ENCODE data around the gene GJA3. TPM values are rescaled to one million over a fixed set of nuclear protein-coding genes. Genes with fewer than 3 reads are reported as not detected.

Gene GJA3
- total and polyA plus RNA-seq, 7 donors: 0.01 to 0.06 TPM; not detected in 5

GRCh38 chr13:20185366-20186056, 24.7 kb upstream of the GJA3 start:
- DNase-seq (no peak), ATAC-seq (no peak)
- Histone ChIP-seq H3K4me3 (no peak overlapping the region), H3K27me3 (ENCODE audit: insufficient read depth in 3 of 3, low read length in 2 of 3) (peaks cover 0 to 22% (median 2%) of the 10 kb centered on the region in 3 donors), H3K36me3 (ENCODE audit: insufficient read depth in 1 of 2, low read depth in 1 of 2) (no peaks in the 10 kb centered on the region), H3K9me3 (no peaks in the 10 kb centered on the region), H3K27ac (no peak overlapping the region), H3K4me1 (no peaks in the 10 kb centered on the region)
- TF ChIP-seq CTCF (IDR thresholded peaks at IDR 0.05): no peak
- intact Hi-C loops (cut with DNase I): no loop called here
- 65 to 77% (median 69%) methylated on average over 12 of the region's 12 CpGs for WGBS, 3 donors

- intact Hi-C loops (cut with DNase I): no loop called here
- DNase-seq (no peak), ATAC-seq (peak; percentile 73 to 88 (median 88))
- H3K36me3 ChIP-seq (ENCODE audit: insufficient read depth in 1 of 2, low read depth in 1 of 2): no peaks in the 10 kb centered on the region
- H3K27ac ChIP-seq: no peak overlapping the region
- no peaks in the 10 kb centered on the region for H3K9me3 ChIP-seq
- no peak overlapping the region for H3K4me3 ChIP-seq
- TF ChIP-seq CTCF (IDR thresholded peaks at IDR 0.05): peak; percentile 83
- H3K27me3 ChIP-seq (ENCODE audit: insufficient read depth in 3 of 3, low read length in 2 of 3): peaks cover 0 to 50% (median 6%) of the 10 kb centered on the region in 3 donors
- H3K4me1 ChIP-seq: no peaks in the 10 kb centered on the region
- 25 to 27% (median 25%) methylated on average over 5 of the region's 5 CpGs for whole genome bisulfite sequencing, 3 donors
Measured at GRCh38 chr13:20182231-20182846, 21.5 kb upstream of the GJA3 start.

GRCh38 chr13:20181188-20181587, 20.3 kb upstream of the GJA3 start:
- Histone ChIP-seq H3K27ac (no peak overlapping the region), H3K4me1 (no peaks in the 10 kb centered on the region), H3K36me3 (ENCODE audit: insufficient read depth in 1 of 2, low read depth in 1 of 2) (no peaks in the 10 kb centered on the region), H3K27me3 (ENCODE audit: insufficient read depth in 3 of 3, low read length in 2 of 3) (peaks cover 0 to 57% (median 10%) of the 10 kb centered on the region in 3 donors), H3K4me3 (no peak overlapping the region), H3K9me3 (no peaks in the 10 kb centered on the region)
- intact Hi-C loops (cut with DNase I): no loop called here
- 59 to 64% (median 64%) methylated on average over 3 of the region's 3 CpGs for WGBS, 3 donors
- DNase-seq (no peak), ATAC-seq (no peak)
- no peak for TF ChIP-seq CTCF (IDR thresholded peaks at IDR 0.05)

GRCh38 chr13:20178156-20178555, 17.3 kb upstream of the GJA3 start:
- 70 to 82% (median 78%) methylated on average over 5 of the region's 5 CpGs for WGBS, 3 donors
- Histone ChIP-seq H3K4me3 (no peak overlapping the region), H3K9me3 (no peaks in the 10 kb centered on the region), H3K36me3 (ENCODE audit: insufficient read depth in 1 of 2, low read depth in 1 of 2) (no peaks in the 10 kb centered on the region), H3K27me3 (ENCODE audit: insufficient read depth in 3 of 3, low read length in 2 of 3) (peaks cover 0 to 74% (median 17%) of the 10 kb centered on the region in 3 donors), H3K4me1 (no peaks in the 10 kb centered on the region), H3K27ac (no peak overlapping the region)
- TF ChIP-seq CTCF (IDR thresholded peaks at IDR 0.05): no peak
- ATAC-seq (no peak), DNase-seq (no peak)
- intact Hi-C loops (cut with DNase I): loop anchor here in 1 of 2 donors (10.0 kb wide), 1 partner anchor 747 kb away; no protein-coding TSS in a partner anchor

Data from psoas muscle (tissue), 8 donors.